Hepatocyte (in vitro differentiated cells): Measurements from ENCODE around the gene ODF2. TPM values are rescaled to one million over a fixed set of nuclear protein-coding genes. Genes with fewer than 3 reads are reported as not detected.

Experiments used
- DNase-seq: peaks from one replicate; pipeline ENCODE4 v3.0.0-alpha.2; 2016; ENCODE audit warnings: low spot score
- H2AFZ ChIP-seq: fragments of 200-600 bp; sonication (generic); 2 replicates; pipeline ENCODE4 v1.6.0; 2016; ENCODE audit warnings: antibody characterized with exemption, mild to moderate bottlenecking
- H3K27ac ChIP-seq: fragments of 200-600 bp; sonication (generic); 2 replicates; pipeline ENCODE4 v1.5.1; 2016; ENCODE audit warnings: mild to moderate bottlenecking
- H3K27me3 ChIP-seq: fragments of 200-600 bp; sonication (generic); 2 replicates; pipeline ENCODE4 v1.6.1; 2016
- H3K36me3 ChIP-seq: fragments of 200-600 bp; sonication (generic); replicated peaks from 2 replicates; pipeline ENCODE4 v1.5.1; 2016; ENCODE audit warnings: low read depth; ENCODE audit not compliant: insufficient read depth
- H3K4me1 ChIP-seq: fragments of 200-600 bp; sonication (generic); 2 replicates; pipeline ENCODE4 v1.5.1; 2016; ENCODE audit warnings: mild to moderate bottlenecking, moderate library complexity; ENCODE audit not compliant: insufficient read depth
- H3K4me2 ChIP-seq: fragments of 200-600 bp; sonication (generic); 2 replicates; pipeline ENCODE4 v1.6.0; 2016
- H3K4me3 ChIP-seq: fragments of 200-600 bp; sonication (generic); 2 replicates; pipeline ENCODE4 v1.5.1; 2016; ENCODE audit warnings: mild to moderate bottlenecking
- H3K79me2 ChIP-seq: fragments of 200-600 bp; sonication (generic); 2 replicates; pipeline ENCODE4 v1.6.0; 2017; ENCODE audit warnings: mild to moderate bottlenecking
- H3K9me2 ChIP-seq: fragments of 200-600 bp; sonication (generic); replicated peaks from 2 replicates; pipeline ENCODE4 v1.6.0; 2017; ENCODE audit warnings: mild to moderate bottlenecking; ENCODE audit not compliant: insufficient read depth
- H3K9me3 ChIP-seq: fragments of 200-600 bp; sonication (generic); 2 replicates; pipeline ENCODE4 v1.5.1; 2016; ENCODE audit warnings: low read depth, mild to moderate bottlenecking
- H4K20me1 ChIP-seq: fragments of 200-600 bp; sonication (generic); 2 replicates; pipeline ENCODE4 v1.6.0; 2016; ENCODE audit warnings: mild to moderate bottlenecking; ENCODE audit not compliant: insufficient read depth, poor library complexity, severe bottlenecking
- EZH2 ChIP-seq: fragments of 200-600 bp; sonication (generic); IDR thresholded peaks from 2 replicates; pipeline ENCODE4 v1.6.1; 2016; ENCODE audit warnings: antibody characterized with exemption, mild to moderate bottlenecking, borderline replicate concordance
- EZH2phosphoT487 ChIP-seq: fragments of 200-600 bp; sonication (generic); IDR thresholded peaks from one replicate; pipeline ENCODE4 v1.6.1; 2018; ENCODE audit warnings: antibody characterized with exemption, mild to moderate bottlenecking, low read depth, moderate library complexity; ENCODE audit not compliant: unreplicated experiment, severe bottlenecking
- WGBS: methylation state at CpG from one replicate; pipeline ENCODE4 v1.1.6; 2016; ENCODE audit warnings: low lambda C conversion rate; ENCODE audit errors: missing lambda C conversion rate; 5-methylcytosine and 5-hydroxymethylcytosine counted together
- polyA plus RNA-seq: library from polyadenylated mRNA; unstranded; fragments of >200 nt; fragmentation: Nextera tagmentation; extraction: Ambion mirVana; gene quantifications from 2 replicates; pipeline ENCODE4 v1.2.1, GENCODE V29; 2016
- total RNA-seq: library from RNA; depleted of rRNA; stranded (reverse); fragments of >200 nt; gene quantifications from 2 replicates; pipeline ENCODE4 v1.2.3, GENCODE V29; 2014
- TF ChIP-seq, protein P1 (sequence below): fragments of 200-600 bp; sonication (generic); IDR thresholded peaks from 2 replicates; pipeline ENCODE4 v1.5.1; 2016; ENCODE audit warnings: antibody characterized with exemption, mild to moderate bottlenecking; ENCODE audit not compliant: poor library complexity

ODF2 gene
- total and polyA plus RNA-seq, 2 experiments from 2014 or later: 18.4 to 20.5 TPM

DNA sequence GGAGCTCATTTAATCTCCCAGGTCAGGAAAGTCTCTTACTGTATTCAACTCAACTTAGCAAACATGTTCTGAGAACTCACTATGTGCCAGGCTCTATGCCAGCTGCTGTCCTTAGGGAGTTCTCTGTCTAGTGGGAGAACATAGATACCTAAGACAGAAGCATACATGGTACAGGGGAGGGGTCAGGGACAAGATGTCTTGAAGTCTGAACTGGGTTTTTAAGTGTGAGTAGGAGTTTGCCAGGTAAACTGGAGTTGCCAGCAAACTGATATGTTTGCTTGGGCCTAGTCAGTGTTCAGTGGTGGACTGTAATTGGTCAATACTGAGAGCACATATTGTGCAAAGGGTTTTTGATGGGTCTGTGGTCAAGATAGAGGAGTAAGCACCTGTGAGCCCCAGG lies 30.4 kb downstream of the ODF2 start:
- Histone ChIP-seq H3K4me3 (no peak overlapping the region), H3K79me2 (no peaks in the 10 kb centered on the region), H4K20me1 (no peaks in the 10 kb centered on the region), H3K9me2 (no peaks in the 10 kb centered on the region), H3K27ac (no peak overlapping the region), H3K36me3 (no peaks in the 10 kb centered on the region), H3K27me3 (no peaks in the 10 kb centered on the region), H3K4me1 (no peaks in the 10 kb centered on the region), H2AFZ (no peak overlapping the region), H3K4me2 (no peak overlapping the region), H3K9me3 (no peaks in the 10 kb centered on the region)
- DNase-seq: no peak
- TF ChIP-seq EZH2phosphoT487: no peak
- TF ChIP-seq, protein P1, sequence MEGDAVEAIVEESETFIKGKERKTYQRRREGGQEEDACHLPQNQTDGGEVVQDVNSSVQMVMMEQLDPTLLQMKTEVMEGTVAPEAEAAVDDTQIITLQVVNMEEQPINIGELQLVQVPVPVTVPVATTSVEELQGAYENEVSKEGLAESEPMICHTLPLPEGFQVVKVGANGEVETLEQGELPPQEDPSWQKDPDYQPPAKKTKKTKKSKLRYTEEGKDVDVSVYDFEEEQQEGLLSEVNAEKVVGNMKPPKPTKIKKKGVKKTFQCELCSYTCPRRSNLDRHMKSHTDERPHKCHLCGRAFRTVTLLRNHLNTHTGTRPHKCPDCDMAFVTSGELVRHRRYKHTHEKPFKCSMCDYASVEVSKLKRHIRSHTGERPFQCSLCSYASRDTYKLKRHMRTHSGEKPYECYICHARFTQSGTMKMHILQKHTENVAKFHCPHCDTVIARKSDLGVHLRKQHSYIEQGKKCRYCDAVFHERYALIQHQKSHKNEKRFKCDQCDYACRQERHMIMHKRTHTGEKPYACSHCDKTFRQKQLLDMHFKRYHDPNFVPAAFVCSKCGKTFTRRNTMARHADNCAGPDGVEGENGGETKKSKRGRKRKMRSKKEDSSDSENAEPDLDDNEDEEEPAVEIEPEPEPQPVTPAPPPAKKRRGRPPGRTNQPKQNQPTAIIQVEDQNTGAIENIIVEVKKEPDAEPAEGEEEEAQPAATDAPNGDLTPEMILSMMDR: no peak
- TF ChIP-seq EZH2: no peak

DNA sequence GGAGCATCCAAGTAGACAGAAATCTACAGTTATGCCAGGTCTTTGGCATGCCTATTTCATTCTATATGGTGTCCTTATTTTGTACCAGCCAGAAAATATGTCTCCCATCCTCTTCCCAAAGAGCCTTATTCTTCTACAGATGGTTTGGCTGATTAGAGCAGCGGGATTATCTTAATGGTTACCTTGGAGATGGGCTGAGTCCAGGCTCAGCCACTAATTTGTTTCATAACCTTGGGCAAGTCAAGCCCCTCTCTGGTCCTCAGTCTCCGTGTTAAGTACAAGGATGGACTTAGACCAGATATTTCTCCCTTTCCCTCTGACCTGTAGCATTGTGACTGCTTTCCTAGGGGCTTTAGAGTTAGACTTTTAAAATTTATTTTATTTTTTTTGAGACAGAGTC lies 37.6 kb downstream of the ODF2 start:
- Histone ChIP-seq H4K20me1 (no peaks in the 10 kb centered on the region), H3K4me3 (no peak overlapping the region), H3K27ac (no peak overlapping the region), H3K79me2 (no peaks in the 10 kb centered on the region), H2AFZ (no peak overlapping the region), H3K36me3 (no peaks in the 10 kb centered on the region), H3K4me1 (no peaks in the 10 kb centered on the region), H3K9me3 (no peaks in the 10 kb centered on the region), H3K27me3 (no peaks in the 10 kb centered on the region), H3K4me2 (no peak overlapping the region), H3K9me2 (no peaks in the 10 kb centered on the region)
- WGBS: 85% methylated on average over 2 of the region's 2 CpGs
- TF ChIP-seq EZH2: no peak
- TF ChIP-seq, protein P1: no peak
- no peak for TF ChIP-seq EZH2phosphoT487
- no peak for DNase-seq

DNA sequence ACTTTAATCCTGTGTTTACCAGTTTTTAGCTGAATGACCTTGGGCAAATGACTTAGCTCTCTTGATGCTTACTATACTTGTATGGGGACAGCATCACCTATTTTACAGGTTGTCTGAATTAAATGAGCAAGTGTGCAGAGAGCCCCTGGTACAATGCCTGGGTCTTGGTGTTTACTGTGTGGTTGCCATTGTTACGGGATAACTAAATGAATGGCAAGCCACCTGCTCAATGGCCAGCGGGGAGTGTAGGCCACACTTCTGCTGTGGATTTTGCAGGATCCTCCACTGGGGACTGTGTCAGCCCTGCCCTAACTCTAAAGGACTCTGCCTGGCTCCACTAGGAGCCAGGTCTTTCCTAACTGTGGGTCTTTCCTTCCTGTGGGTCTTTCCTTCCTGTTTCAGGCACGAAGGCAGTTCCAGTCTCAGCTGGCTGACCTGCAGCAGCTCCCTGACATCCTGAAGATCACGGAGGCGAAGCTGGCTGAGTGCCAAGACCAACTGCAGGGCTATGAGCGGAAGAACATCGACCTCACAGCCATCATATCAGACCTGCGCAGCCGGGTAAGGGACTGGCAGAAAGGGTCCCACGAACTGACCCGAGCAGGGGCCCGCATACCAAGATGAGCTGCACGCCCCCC lies 38.4 kb downstream of the ODF2 start:
- Histone ChIP-seq H3K36me3 (no peaks in the 10 kb centered on the region), H3K9me2 (no peaks in the 10 kb centered on the region), H2AFZ (no peak overlapping the region), H3K4me2 (no peak overlapping the region), H3K79me2 (no peaks in the 10 kb centered on the region), H3K4me3 (no peak overlapping the region), H3K4me1 (no peaks in the 10 kb centered on the region), H4K20me1 (no peaks in the 10 kb centered on the region), H3K9me3 (no peaks in the 10 kb centered on the region), H3K27me3 (no peaks in the 10 kb centered on the region), H3K27ac (no peak overlapping the region)
- DNase-seq: no peak
- 91% methylated on average over 13 of the region's 13 CpGs for whole genome bisulfite sequencing
- no peak for TF ChIP-seq EZH2
- TF ChIP-seq EZH2phosphoT487: no peak
- TF ChIP-seq, protein P1: no peak

DNA sequence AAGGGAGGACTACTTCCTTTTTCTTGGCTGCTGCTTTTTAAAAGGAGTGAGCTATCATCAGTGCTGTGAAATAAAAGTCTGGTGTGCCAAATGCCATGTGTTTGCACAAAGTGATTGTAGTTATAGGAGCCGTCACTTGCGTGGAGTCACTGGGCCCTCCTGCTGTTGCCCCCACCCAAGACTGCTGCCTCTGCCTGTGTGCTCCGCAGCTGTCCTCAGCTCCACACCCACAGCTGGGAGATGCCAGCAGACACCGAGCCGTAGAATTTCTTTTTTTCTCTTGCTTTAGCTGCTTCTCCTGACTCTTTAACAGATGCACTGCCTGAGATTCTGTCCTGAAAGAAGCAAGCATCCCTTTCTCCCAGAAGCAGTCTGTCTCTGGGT lies 38.9 kb downstream of the ODF2 start:
- DNase-seq: no peak
- no peaks in the 10 kb centered on the region for H3K36me3 ChIP-seq
- H3K4me2 ChIP-seq: no peak overlapping the region
- H3K9me3 ChIP-seq: no peaks in the 10 kb centered on the region
- no peaks in the 10 kb centered on the region for H3K9me2 ChIP-seq
- no peaks in the 10 kb centered on the region for H4K20me1 ChIP-seq
- no peak overlapping the region for H3K27ac ChIP-seq
- H3K27me3 ChIP-seq: no peaks in the 10 kb centered on the region
- 96% methylated on average over 5 of the region's 5 CpGs for WGBS
- no peaks in the 10 kb centered on the region for H3K79me2 ChIP-seq
- no peaks in the 10 kb centered on the region for H3K4me1 ChIP-seq
- no peak overlapping the region for H3K4me3 ChIP-seq
- H2AFZ ChIP-seq: no peak overlapping the region
- TF ChIP-seq, protein P1: no peak
- TF ChIP-seq EZH2 (no peak), EZH2phosphoT487 (no peak)
